IMR-90 (cell line): ENCODE measurements around the gene FN3KRP.

ENCODE experiments used
- BHLHE40 ChIP-seq: fragments of 150-350 bp; IDR thresholded peaks from 2 replicates; pipeline ENCODE4 v1.6.1; 2016; ENCODE audit warnings: mild to moderate bottlenecking, low read depth, low read length
- CEBPB ChIP-seq: IDR thresholded peaks from 2 replicates; pipeline ENCODE4 v1.6.1; 2012; ENCODE audit warnings: low read depth, low read length, improper control_type of control experiment
- FOS ChIP-seq: fragments of 150-350 bp; IDR thresholded peaks from 2 replicates; pipeline ENCODE4 v1.6.1; 2016; ENCODE audit warnings: low read depth, low read length
- MAFK ChIP-seq: IDR thresholded peaks from 2 replicates; pipeline ENCODE4 v1.6.1; 2012; ENCODE audit warnings: low read depth, low read length, improper control_type of control experiment
- MXI1 ChIP-seq: IDR thresholded peaks from 2 replicates; pipeline ENCODE4 v1.6.1; 2012; ENCODE audit warnings: low read depth, mild to moderate bottlenecking, low read length, moderate library complexity, borderline replicate concordance
- NFE2L2 ChIP-seq: fragments of 150-350 bp; IDR thresholded peaks from 2 replicates; pipeline ENCODE4 v1.6.1; 2016; ENCODE audit warnings: low read depth, mild to moderate bottlenecking, low read length
- POLR2A ChIP-seq: IDR thresholded peaks from 2 replicates; pipeline ENCODE4 v1.6.1; 2012; ENCODE audit warnings: mild to moderate bottlenecking, low read depth, low read length
- RAD21 ChIP-seq: IDR thresholded peaks from 2 replicates; pipeline ENCODE4 v1.6.1; 2012; ENCODE audit warnings: low read length, improper control_type of control experiment
- RCOR1 ChIP-seq: IDR thresholded peaks from 2 replicates; pipeline ENCODE4 v1.6.1; 2012; ENCODE audit warnings: mild to moderate bottlenecking, low read length, improper control_type of control experiment; ENCODE audit not compliant: insufficient replicate concordance
- RFX5 ChIP-seq: IDR thresholded peaks from 2 replicates; pipeline ENCODE4 v1.8.0; 2012; ENCODE audit warnings: low read depth, mild to moderate bottlenecking, low read length, moderate library complexity
- SMC3 ChIP-seq: fragments of 150-350 bp; IDR thresholded peaks from 2 replicates; pipeline ENCODE4 v1.6.1; 2016; ENCODE audit warnings: low read depth, mild to moderate bottlenecking, antibody characterized with exemption, low read length, moderate library complexity
- TF ChIP-seq, protein P1 (sequence below): conservative IDR thresholded peaks from 2 replicates; pipeline ENCODE4 v1.5.1; 2012; ENCODE audit warnings: mild to moderate bottlenecking, low read depth, low read length, improper control_type of control experiment

DNA sequence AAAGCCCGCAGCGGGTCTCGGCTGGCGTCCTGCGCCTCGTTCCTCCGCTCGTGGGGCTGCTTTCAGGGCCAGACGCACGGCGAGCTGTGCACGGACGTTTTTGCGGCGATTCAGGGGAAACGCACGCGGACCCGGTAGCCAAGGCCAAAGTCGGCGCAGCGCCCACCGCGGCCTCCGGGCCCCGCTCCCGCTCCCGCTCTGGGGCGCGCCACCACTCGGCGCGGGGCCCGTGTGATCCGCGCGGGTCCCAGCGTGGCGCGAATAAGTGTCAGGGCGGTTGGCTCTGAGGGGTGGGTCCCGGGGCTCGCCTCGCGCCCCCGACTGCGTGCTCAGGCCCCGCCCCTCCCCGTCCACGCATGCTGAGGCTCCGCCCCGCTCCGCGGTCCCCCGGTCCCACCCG, 34.7 kb downstream of the FN3KRP start:
- TF ChIP-seq SMC3 (no peak), RAD21 (no peak), POLR2A (no peak), BHLHE40 (no peak), CEBPB (no peak), MAFK (no peak), RCOR1 (no peak), NFE2L2 (no peak), RFX5 (no peak), MXI1 (peak; percentile 52; the same call in 1 of the 2 replicates), FOS (no peak)
- TF ChIP-seq, protein P1, sequence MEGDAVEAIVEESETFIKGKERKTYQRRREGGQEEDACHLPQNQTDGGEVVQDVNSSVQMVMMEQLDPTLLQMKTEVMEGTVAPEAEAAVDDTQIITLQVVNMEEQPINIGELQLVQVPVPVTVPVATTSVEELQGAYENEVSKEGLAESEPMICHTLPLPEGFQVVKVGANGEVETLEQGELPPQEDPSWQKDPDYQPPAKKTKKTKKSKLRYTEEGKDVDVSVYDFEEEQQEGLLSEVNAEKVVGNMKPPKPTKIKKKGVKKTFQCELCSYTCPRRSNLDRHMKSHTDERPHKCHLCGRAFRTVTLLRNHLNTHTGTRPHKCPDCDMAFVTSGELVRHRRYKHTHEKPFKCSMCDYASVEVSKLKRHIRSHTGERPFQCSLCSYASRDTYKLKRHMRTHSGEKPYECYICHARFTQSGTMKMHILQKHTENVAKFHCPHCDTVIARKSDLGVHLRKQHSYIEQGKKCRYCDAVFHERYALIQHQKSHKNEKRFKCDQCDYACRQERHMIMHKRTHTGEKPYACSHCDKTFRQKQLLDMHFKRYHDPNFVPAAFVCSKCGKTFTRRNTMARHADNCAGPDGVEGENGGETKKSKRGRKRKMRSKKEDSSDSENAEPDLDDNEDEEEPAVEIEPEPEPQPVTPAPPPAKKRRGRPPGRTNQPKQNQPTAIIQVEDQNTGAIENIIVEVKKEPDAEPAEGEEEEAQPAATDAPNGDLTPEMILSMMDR = no peak
